ENCODE data around the gene METTL16.

DNA sequence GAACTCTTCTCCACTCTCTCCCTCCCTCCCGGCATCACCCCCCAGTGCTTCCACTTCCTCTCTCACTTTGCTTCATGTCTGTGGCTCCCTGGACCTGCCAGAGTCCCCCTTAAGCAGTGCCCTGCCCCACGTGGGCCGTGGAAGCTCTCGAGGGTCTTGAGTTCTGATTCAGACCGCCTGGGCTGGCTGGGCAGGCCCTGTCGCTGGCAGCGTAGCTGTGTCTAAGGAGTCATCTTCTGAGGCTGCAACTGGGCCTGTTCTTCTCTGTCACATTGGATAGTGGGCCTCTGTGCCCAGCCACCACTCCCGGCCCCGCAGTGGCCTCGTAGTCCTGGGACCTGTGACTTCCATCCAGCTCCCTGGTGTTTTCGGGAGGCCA is 141.5 kb downstream of the METTL16 start:
- no peak for TF ChIP-seq POLR2A (IDR thresholded peaks at IDR 0.05)
- TF ChIP-seq, protein P1, sequence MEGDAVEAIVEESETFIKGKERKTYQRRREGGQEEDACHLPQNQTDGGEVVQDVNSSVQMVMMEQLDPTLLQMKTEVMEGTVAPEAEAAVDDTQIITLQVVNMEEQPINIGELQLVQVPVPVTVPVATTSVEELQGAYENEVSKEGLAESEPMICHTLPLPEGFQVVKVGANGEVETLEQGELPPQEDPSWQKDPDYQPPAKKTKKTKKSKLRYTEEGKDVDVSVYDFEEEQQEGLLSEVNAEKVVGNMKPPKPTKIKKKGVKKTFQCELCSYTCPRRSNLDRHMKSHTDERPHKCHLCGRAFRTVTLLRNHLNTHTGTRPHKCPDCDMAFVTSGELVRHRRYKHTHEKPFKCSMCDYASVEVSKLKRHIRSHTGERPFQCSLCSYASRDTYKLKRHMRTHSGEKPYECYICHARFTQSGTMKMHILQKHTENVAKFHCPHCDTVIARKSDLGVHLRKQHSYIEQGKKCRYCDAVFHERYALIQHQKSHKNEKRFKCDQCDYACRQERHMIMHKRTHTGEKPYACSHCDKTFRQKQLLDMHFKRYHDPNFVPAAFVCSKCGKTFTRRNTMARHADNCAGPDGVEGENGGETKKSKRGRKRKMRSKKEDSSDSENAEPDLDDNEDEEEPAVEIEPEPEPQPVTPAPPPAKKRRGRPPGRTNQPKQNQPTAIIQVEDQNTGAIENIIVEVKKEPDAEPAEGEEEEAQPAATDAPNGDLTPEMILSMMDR (IDR thresholded peaks at IDR 0.05) = no peak
